Endodermal cell (in vitro differentiated cells): ENCODE results near the gene HOXB2. TPM values are rescaled to one million over a fixed set of nuclear protein-coding genes. Genes with fewer than 3 reads are reported as not detected.

Experiments
- DNase-seq: peaks from one replicate; pipeline ENCODE4 v3.0.0-alpha.2; 2017
- H3K27ac ChIP-seq: 2 replicates; pipeline ENCODE4 v1.5.1; 2013; ENCODE audit warnings: mild to moderate bottlenecking, low read depth, low read length, moderate library complexity
- H3K27me3 ChIP-seq: 2 replicates; pipeline ENCODE4 v1.6.1; 2013; ENCODE audit warnings: mild to moderate bottlenecking, low read length, moderate library complexity; ENCODE audit not compliant: insufficient read depth, control insufficient read depth, poor library complexity, severe bottlenecking
- H3K36me3 ChIP-seq: 2 replicates; pipeline ENCODE4 v1.7.0; 2013; ENCODE audit warnings: mild to moderate bottlenecking, low read length, moderate library complexity; ENCODE audit not compliant: control insufficient read depth, insufficient read depth
- H3K4me1 ChIP-seq: one replicate; pipeline ENCODE4 v1.7.0; 2013; ENCODE audit warnings: low read length; ENCODE audit not compliant: control insufficient read depth, insufficient read depth
- H3K4me3 ChIP-seq: 2 replicates; pipeline ENCODE4 v1.5.1; 2013; ENCODE audit warnings: mild to moderate bottlenecking, low read length, moderate library complexity
- H3K9ac ChIP-seq: 2 replicates; pipeline ENCODE4 v1.6.1; 2013; ENCODE audit warnings: mild to moderate bottlenecking, low read length, moderate library complexity; ENCODE audit not compliant: poor library complexity, severe bottlenecking; ENCODE audit errors: extremely low read depth
- H3K9me3 ChIP-seq: 2 replicates; pipeline ENCODE4 v1.6.1; 2013; ENCODE audit warnings: mild to moderate bottlenecking, low read length, moderate library complexity; ENCODE audit not compliant: control insufficient read depth
- H3K27ac Mint-ChIP-seq: 2 replicates; pipeline ENCODE4 v1.8.0; 2020; ENCODE audit warnings: mixed read lengths
- H3K27me3 Mint-ChIP-seq: 2 replicates; pipeline ENCODE4 v1.8.0; 2021; ENCODE audit warnings: mild to moderate bottlenecking, mixed read lengths; ENCODE audit not compliant: insufficient read depth
- H3K36me3 Mint-ChIP-seq: 2 replicates; pipeline ENCODE4 v1.8.0; 2020; ENCODE audit warnings: low read depth, mixed read lengths
- H3K4me1 Mint-ChIP-seq: 2 replicates; pipeline ENCODE4 v1.8.0; 2020; ENCODE audit warnings: mixed read lengths
- H3K4me3 Mint-ChIP-seq: 2 replicates; pipeline ENCODE4 v1.8.0; 2020; ENCODE audit warnings: mild to moderate bottlenecking, moderate library complexity, mixed read lengths
- H3K9me3 Mint-ChIP-seq: 2 replicates; pipeline ENCODE4 v1.8.0; 2020; ENCODE audit warnings: mild to moderate bottlenecking, mixed read lengths
- WGBS, 2 experiments: methylation state at CpG; one replicate each; pipeline versions ENCODE4 v1.1.5 to v1.1.7; 2013; ENCODE audit warnings: missing lambda C conversion rate in 2 of 2, mixed read lengths in 1 of 2; ENCODE audit not compliant: insufficient coverage in 1 of 2, insufficient read length in 1 of 2; 5-methylcytosine and 5-hydroxymethylcytosine counted together
- total RNA-seq, 2 donors: library from RNA; stranded (reverse); fragmentation: NEBNext Ultra II Directional in 1 of 2; extraction: Animal tissue kit (Norgen Biotek cat#: 25700) in 1 of 2; gene quantifications; 2 replicates in 1 of 2; 3 replicates in 1 of 2; pipeline ENCODE4 v1.2.1, GENCODE V29; 2021
- TF ChIP-seq, protein P1 (sequence below): fragments of 200-600 bp; sonication (generic); conservative IDR thresholded peaks from 2 replicates; pipeline ENCODE4 v1.5.0; 2021; ENCODE audit warnings: antibody characterized with exemption, mild to moderate bottlenecking

HOXB2 gene
- total RNA-seq, 2 donors from 2014 or later, result 0.22 TPM; not detected in 1

DNA sequence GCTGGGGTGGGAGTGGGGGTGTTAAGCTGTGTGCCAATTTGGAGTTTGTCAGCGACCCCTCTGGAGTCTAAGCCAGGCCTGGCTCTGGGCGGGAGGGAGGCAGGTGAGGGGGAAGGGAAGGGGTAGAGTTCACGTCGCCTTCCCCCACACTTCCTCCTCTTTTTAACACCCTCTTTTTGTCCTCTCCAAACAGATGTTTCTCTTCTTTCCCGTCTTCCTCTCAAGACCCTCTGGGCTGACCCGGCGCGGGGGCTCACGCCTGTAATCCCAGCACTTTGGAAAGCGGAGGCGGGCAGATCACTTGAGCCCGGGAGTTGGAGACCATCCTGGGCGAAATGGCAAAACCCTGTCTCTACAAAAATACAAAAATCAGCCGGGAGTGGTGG, 17.4 kb downstream of the HOXB2 start:
- no peak for DNase-seq
- TF ChIP-seq, protein P1, sequence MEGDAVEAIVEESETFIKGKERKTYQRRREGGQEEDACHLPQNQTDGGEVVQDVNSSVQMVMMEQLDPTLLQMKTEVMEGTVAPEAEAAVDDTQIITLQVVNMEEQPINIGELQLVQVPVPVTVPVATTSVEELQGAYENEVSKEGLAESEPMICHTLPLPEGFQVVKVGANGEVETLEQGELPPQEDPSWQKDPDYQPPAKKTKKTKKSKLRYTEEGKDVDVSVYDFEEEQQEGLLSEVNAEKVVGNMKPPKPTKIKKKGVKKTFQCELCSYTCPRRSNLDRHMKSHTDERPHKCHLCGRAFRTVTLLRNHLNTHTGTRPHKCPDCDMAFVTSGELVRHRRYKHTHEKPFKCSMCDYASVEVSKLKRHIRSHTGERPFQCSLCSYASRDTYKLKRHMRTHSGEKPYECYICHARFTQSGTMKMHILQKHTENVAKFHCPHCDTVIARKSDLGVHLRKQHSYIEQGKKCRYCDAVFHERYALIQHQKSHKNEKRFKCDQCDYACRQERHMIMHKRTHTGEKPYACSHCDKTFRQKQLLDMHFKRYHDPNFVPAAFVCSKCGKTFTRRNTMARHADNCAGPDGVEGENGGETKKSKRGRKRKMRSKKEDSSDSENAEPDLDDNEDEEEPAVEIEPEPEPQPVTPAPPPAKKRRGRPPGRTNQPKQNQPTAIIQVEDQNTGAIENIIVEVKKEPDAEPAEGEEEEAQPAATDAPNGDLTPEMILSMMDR, result no peak
- Mint-ChIP-seq H3K27me3 (peaks cover 100% of the 10 kb centered on the region), H3K4me1 (peaks cover 18% of the 10 kb centered on the region), H3K9me3 (no peaks in the 10 kb centered on the region), H3K4me3 (peak overlapping the region; percentile 45), H3K36me3 (no peaks in the 10 kb centered on the region), H3K27ac (no peak overlapping the region)
- H3K36me3 ChIP-seq, result no peaks in the 10 kb centered on the region
- no peaks in the 10 kb centered on the region for H3K9me3 ChIP-seq
- H3K27me3 ChIP-seq, result peaks cover 95% of the 10 kb centered on the region
- no peaks in the 10 kb centered on the region for H3K4me1 ChIP-seq
- WGBS, 2 experiments, result 12 to 28% methylated on average over 6 to 12 of the region's 14 CpGs
- H3K4me3 ChIP-seq, result no peak overlapping the region
- no peak overlapping the region for H3K9ac ChIP-seq
- peak overlapping the region; percentile 55 for H3K27ac ChIP-seq

DNA sequence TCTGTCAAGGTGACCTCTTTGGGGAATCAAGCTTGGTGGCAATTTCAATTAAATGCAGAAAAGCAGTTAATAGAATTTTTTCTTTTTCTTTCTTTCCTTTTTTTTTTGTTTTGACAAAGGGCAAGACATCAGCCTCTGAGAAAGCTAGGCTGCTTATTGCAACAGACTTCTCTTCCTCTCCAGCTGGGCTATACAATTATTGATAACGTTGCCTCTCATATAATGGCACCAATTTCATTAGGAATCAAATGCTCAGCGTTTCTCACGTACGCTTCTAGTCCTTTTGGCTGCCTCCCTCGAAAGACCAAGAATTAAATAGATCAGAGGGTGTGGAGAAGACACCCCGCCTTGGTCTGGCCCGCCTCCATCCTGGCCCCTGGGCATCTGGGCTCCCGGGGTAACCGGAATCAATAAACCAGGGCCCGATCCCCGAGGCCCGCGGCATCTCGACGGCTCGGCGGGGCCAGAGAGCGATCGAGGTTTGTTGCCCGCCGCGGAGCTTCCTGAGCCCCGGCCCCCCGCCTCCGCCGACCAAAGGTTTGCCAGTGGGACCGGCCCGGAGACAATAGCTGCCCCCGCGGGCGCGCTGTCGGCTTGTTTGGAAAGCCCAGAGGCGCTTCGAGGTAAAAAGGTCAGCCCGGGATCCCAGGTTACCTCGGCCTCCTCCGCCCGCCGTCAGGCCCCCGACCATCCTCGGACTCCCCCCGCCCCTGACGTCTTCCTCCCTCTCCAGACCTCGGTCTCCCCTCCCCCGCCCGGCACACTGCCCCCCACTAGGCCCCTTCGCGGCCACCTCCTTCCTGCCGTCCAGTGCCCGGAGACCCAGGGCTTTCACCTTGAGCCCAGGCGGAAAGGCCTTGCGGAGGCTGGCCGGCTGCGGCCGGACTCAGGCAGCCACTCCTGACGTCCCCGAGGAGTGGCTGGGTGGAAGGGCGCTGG, 18.0 kb downstream of the HOXB2 start:
- Mint-ChIP-seq H3K27ac (no peak overlapping the region), H3K4me1 (peaks cover 24% of the 10 kb centered on the region), H3K27me3 (peaks cover 100% of the 10 kb centered on the region), H3K4me3 (peak overlapping the region; percentile 45), H3K9me3 (no peaks in the 10 kb centered on the region), H3K36me3 (no peaks in the 10 kb centered on the region)
- 4 to 13% methylated on average over 33 to 58 of the region's 59 CpGs for WGBS, 2 experiments
- TF ChIP-seq, protein P1, result no peak
- H3K4me3 ChIP-seq, result no peak overlapping the region
- no peaks in the 10 kb centered on the region for H3K36me3 ChIP-seq
- peak; percentile 95 for DNase-seq
- H3K4me1 ChIP-seq, result peaks cover 6% of the 10 kb centered on the region
- H3K27me3 ChIP-seq, result peaks cover 89% of the 10 kb centered on the region
- H3K9ac ChIP-seq, result no peak overlapping the region
- no peaks in the 10 kb centered on the region for H3K9me3 ChIP-seq
- H3K27ac ChIP-seq, result peak overlapping the region; percentile 55

DNA sequence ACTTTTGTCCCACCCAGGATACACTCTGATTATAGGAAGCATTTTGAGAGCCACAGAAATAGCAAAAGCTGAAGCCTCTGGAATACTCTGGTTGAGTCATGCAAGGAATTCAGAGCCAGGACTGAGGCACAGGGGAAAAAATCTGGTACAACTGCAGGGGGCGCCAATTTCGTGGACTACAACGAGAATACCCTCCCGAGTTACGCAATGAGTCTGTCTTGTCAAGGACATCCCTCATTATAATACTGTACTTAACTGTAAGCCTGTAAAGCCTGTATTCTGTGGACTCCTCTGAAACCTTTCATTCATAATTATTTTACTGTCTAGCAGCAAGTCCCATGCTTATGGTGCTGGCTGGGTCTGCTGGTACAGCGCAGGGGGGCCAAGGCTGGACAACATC, 21.9 kb downstream of the HOXB2 start:
- Mint-ChIP-seq H3K27ac (no peak overlapping the region), H3K4me3 (no peak overlapping the region), H3K9me3 (no peaks in the 10 kb centered on the region), H3K27me3 (peaks cover 98% of the 10 kb centered on the region), H3K4me1 (peaks cover 21% of the 10 kb centered on the region), H3K36me3 (no peaks in the 10 kb centered on the region)
- Histone ChIP-seq H3K27ac (no peak overlapping the region), H3K4me3 (no peak overlapping the region), H3K4me1 (peaks cover 6% of the 10 kb centered on the region), H3K36me3 (no peaks in the 10 kb centered on the region), H3K27me3 (peaks cover 57% of the 10 kb centered on the region), H3K9ac (no peak overlapping the region), H3K9me3 (no peaks in the 10 kb centered on the region)
- TF ChIP-seq, protein P1, result peak; percentile 60
- WGBS, 2 experiments, result 87 to 92% methylated on average over 5 to 6 of the region's 6 CpGs
- DNase-seq, result no peak
